ENCODE data around the gene PLXNA1. TPM values are rescaled to one million over a fixed set of nuclear protein-coding genes. Genes with fewer than 3 reads are reported as not detected.

The PLXNA1 gene
- total RNA-seq, 1 donor, result 107 TPM

GRCh38 chr3:126972866-126973265 is 10.0 kb upstream of the PLXNA1 start:
- Histone ChIP-seq H3K27ac (ENCODE audit: low read depth, low read length) (no peak overlapping the region), H2AFZ (ENCODE audit: low read length) (no peak overlapping the region), H3K4me2 (ENCODE audit: insufficient read depth, low read length) (no peak overlapping the region), H3K27me3 (ENCODE audit: insufficient read depth, low read length) (no peaks in the 10 kb centered on the region), H3K4me3 (ENCODE audit: insufficient read depth, low read length) (no peak overlapping the region), H4K20me1 (ENCODE audit: insufficient read depth, low read length) (no peaks in the 10 kb centered on the region), H3K79me2 (ENCODE audit: insufficient read depth, low read length) (no peaks in the 10 kb centered on the region), H3K36me3 (ENCODE audit: insufficient read depth, low read length) (no peaks in the 10 kb centered on the region), H3K4me1 (ENCODE audit: insufficient read depth, low read length) (peaks cover 36% of the 10 kb centered on the region), H3K9me3 (ENCODE audit: low read depth, low read length) (peaks cover 2% of the 10 kb centered on the region)
- no peak for DNase-seq (ENCODE audit: insufficient read length, low spot score, missing footprints)
- no peak for TF ChIP-seq CTCF (IDR thresholded peaks at IDR 0.05; ENCODE audit: extremely low read depth, low read depth, low read length)

GRCh38 chr3:126973814-126974213 is 9.1 kb upstream of the PLXNA1 start:
- Histone ChIP-seq H3K9me3 (ENCODE audit: low read depth, low read length) (peaks cover 2% of the 10 kb centered on the region), H3K27ac (ENCODE audit: low read depth, low read length) (no peak overlapping the region), H3K4me1 (ENCODE audit: insufficient read depth, low read length) (peaks cover 29% of the 10 kb centered on the region), H3K36me3 (ENCODE audit: insufficient read depth, low read length) (no peaks in the 10 kb centered on the region), H3K4me2 (ENCODE audit: insufficient read depth, low read length) (no peak overlapping the region), H3K4me3 (ENCODE audit: insufficient read depth, low read length) (no peak overlapping the region), H3K27me3 (ENCODE audit: insufficient read depth, low read length) (no peaks in the 10 kb centered on the region), H3K79me2 (ENCODE audit: insufficient read depth, low read length) (no peaks in the 10 kb centered on the region), H2AFZ (ENCODE audit: low read length) (no peak overlapping the region), H4K20me1 (ENCODE audit: insufficient read depth, low read length) (no peaks in the 10 kb centered on the region)
- no peak for DNase-seq (ENCODE audit: insufficient read length, low spot score, missing footprints)
- no peak for TF ChIP-seq CTCF (IDR thresholded peaks at IDR 0.05; ENCODE audit: extremely low read depth, low read depth, low read length)

GRCh38 chr3:126974756-126975155 is 8.2 kb upstream of the PLXNA1 start:
- Histone ChIP-seq H3K4me3 (ENCODE audit: insufficient read depth, low read length) (no peak overlapping the region), H3K79me2 (ENCODE audit: insufficient read depth, low read length) (no peaks in the 10 kb centered on the region), H3K4me1 (ENCODE audit: insufficient read depth, low read length) (peaks cover 20% of the 10 kb centered on the region), H4K20me1 (ENCODE audit: insufficient read depth, low read length) (no peaks in the 10 kb centered on the region), H3K27me3 (ENCODE audit: insufficient read depth, low read length) (no peaks in the 10 kb centered on the region), H3K27ac (ENCODE audit: low read depth, low read length) (no peak overlapping the region), H2AFZ (ENCODE audit: low read length) (no peak overlapping the region), H3K4me2 (ENCODE audit: insufficient read depth, low read length) (no peak overlapping the region), H3K36me3 (ENCODE audit: insufficient read depth, low read length) (no peaks in the 10 kb centered on the region), H3K9me3 (ENCODE audit: low read depth, low read length) (peaks cover 2% of the 10 kb centered on the region)
- TF ChIP-seq CTCF (IDR thresholded peaks at IDR 0.05; ENCODE audit: extremely low read depth, low read depth, low read length), result no peak
- DNase-seq (ENCODE audit: insufficient read length, low spot score, missing footprints), result no peak

- no peaks in the 10 kb centered on the region for H3K27me3 ChIP-seq (ENCODE audit: insufficient read depth, low read length)
- no peak overlapping the region for H3K27ac ChIP-seq (ENCODE audit: low read depth, low read length)
- no peak for DNase-seq (ENCODE audit: insufficient read length, low spot score, missing footprints)
- no peak overlapping the region for H3K4me2 ChIP-seq (ENCODE audit: insufficient read depth, low read length)
- peaks cover 6% of the 10 kb centered on the region for H3K4me1 ChIP-seq (ENCODE audit: insufficient read depth, low read length)
- H3K79me2 ChIP-seq (ENCODE audit: insufficient read depth, low read length), result no peaks in the 10 kb centered on the region
- H4K20me1 ChIP-seq (ENCODE audit: insufficient read depth, low read length), result no peaks in the 10 kb centered on the region
- no peaks in the 10 kb centered on the region for H3K36me3 ChIP-seq (ENCODE audit: insufficient read depth, low read length)
- TF ChIP-seq CTCF (IDR thresholded peaks at IDR 0.05; ENCODE audit: extremely low read depth, low read depth, low read length), result no peak
- H3K4me3 ChIP-seq (ENCODE audit: insufficient read depth, low read length), result no peak overlapping the region
- H3K9me3 ChIP-seq (ENCODE audit: low read depth, low read length), result peaks cover 2% of the 10 kb centered on the region
- H2AFZ ChIP-seq (ENCODE audit: low read length), result no peak overlapping the region
Measured at GRCh38 chr3:126976906-126977305, 6.0 kb upstream of the PLXNA1 start.
